ENCODE results near the gene CD36.

The CD36 gene

GRCh38 chr7:80721883-80722615 is 83.6 kb downstream of the CD36 start:
- Histone ChIP-seq H3K36me3 (ENCODE audit: insufficient read depth) (no peaks in the 10 kb centered on the region), H4K20me1 (ENCODE audit: insufficient read depth) (no peaks in the 10 kb centered on the region), H3K27me3 (ENCODE audit: insufficient read depth, low read depth) (no peaks in the 10 kb centered on the region), H2AFZ (ENCODE audit: low read depth) (no peak overlapping the region), H3K27ac (no peak overlapping the region), H3K4me3 (IDR thresholded peaks at IDR 0.05; ENCODE audit: insufficient read depth, low read depth, low read length) (no peak overlapping the region), H3K79me2 (ENCODE audit: insufficient read depth, low read depth) (no peaks in the 10 kb centered on the region), H3K4me2 (no peak overlapping the region), H3K4me1 (ENCODE audit: low read depth, poor library complexity, severe bottlenecking) (peaks cover 19% of the 10 kb centered on the region), H3K9ac (no peak overlapping the region)
- TF ChIP-seq CTCF (conservative IDR thresholded peaks at IDR 0.05; ENCODE audit: low read depth, low read length), result no peak

GRCh38 chr7:80722616-80723195 is 84.3 kb downstream of the CD36 start:
- H4K20me1 ChIP-seq (ENCODE audit: insufficient read depth), result no peaks in the 10 kb centered on the region
- H3K4me2 ChIP-seq, result no peak overlapping the region
- no peak overlapping the region for H3K27ac ChIP-seq
- no peaks in the 10 kb centered on the region for H3K79me2 ChIP-seq (ENCODE audit: insufficient read depth, low read depth)
- no peaks in the 10 kb centered on the region for H3K27me3 ChIP-seq (ENCODE audit: insufficient read depth, low read depth)
- no peaks in the 10 kb centered on the region for H3K36me3 ChIP-seq (ENCODE audit: insufficient read depth)
- no peak overlapping the region for H3K4me3 ChIP-seq (IDR thresholded peaks at IDR 0.05; ENCODE audit: insufficient read depth, low read depth, low read length)
- no peak overlapping the region for H2AFZ ChIP-seq (ENCODE audit: low read depth)
- peaks cover 19% of the 10 kb centered on the region for H3K4me1 ChIP-seq (ENCODE audit: low read depth, poor library complexity, severe bottlenecking)
- no peak overlapping the region for H3K9ac ChIP-seq
- no peak for TF ChIP-seq CTCF (conservative IDR thresholded peaks at IDR 0.05; ENCODE audit: low read depth, low read length)

GRCh38 chr7:80724249-80724871 is 85.9 kb downstream of the CD36 start:
- H3K4me1 ChIP-seq (ENCODE audit: low read depth, poor library complexity, severe bottlenecking), result peaks cover 19% of the 10 kb centered on the region
- no peak overlapping the region for H2AFZ ChIP-seq (ENCODE audit: low read depth)
- no peak overlapping the region; the same call in 1 of the 2 replicates for H3K4me2 ChIP-seq
- no peak overlapping the region for H3K27ac ChIP-seq
- H3K4me3 ChIP-seq (IDR thresholded peaks at IDR 0.05; ENCODE audit: insufficient read depth, low read depth, low read length), result no peak overlapping the region
- H4K20me1 ChIP-seq (ENCODE audit: insufficient read depth), result no peaks in the 10 kb centered on the region
- H3K79me2 ChIP-seq (ENCODE audit: insufficient read depth, low read depth), result no peaks in the 10 kb centered on the region
- TF ChIP-seq CTCF (conservative IDR thresholded peaks at IDR 0.05; ENCODE audit: low read depth, low read length), result no peak
- H3K9ac ChIP-seq, result no peak overlapping the region
- H3K36me3 ChIP-seq (ENCODE audit: insufficient read depth), result no peaks in the 10 kb centered on the region
- no peaks in the 10 kb centered on the region for H3K27me3 ChIP-seq (ENCODE audit: insufficient read depth, low read depth)

- TF ChIP-seq CTCF (conservative IDR thresholded peaks at IDR 0.05; ENCODE audit: low read depth, low read length), result no peak
- H3K9ac ChIP-seq, result no peak overlapping the region
- H3K79me2 ChIP-seq (ENCODE audit: insufficient read depth, low read depth), result no peaks in the 10 kb centered on the region
- H3K36me3 ChIP-seq (ENCODE audit: insufficient read depth), result no peaks in the 10 kb centered on the region
- H3K27ac ChIP-seq, result peak overlapping the region; percentile 12; the same call in 1 of the 2 replicates
- H3K4me1 ChIP-seq (ENCODE audit: low read depth, poor library complexity, severe bottlenecking), result peaks cover 19% of the 10 kb centered on the region
- no peak overlapping the region for H2AFZ ChIP-seq (ENCODE audit: low read depth)
- no peaks in the 10 kb centered on the region for H3K27me3 ChIP-seq (ENCODE audit: insufficient read depth, low read depth)
- H3K4me3 ChIP-seq (IDR thresholded peaks at IDR 0.05; ENCODE audit: insufficient read depth, low read depth, low read length), result no peak overlapping the region
- no peaks in the 10 kb centered on the region for H4K20me1 ChIP-seq (ENCODE audit: insufficient read depth)
- peak overlapping the region; percentile 31; the same call in 1 of the 2 replicates for H3K4me2 ChIP-seq
Observed at GRCh38 chr7:80725181-80725611, 86.8 kb downstream of the CD36 start.

All from KMS-11 (cell line).